Hematopoietic multipotent progenitor cell (in vitro differentiated cells): ENCODE results near the gene ZCCHC8. TPM values are rescaled to one million over a fixed set of nuclear protein-coding genes. Genes with fewer than 3 reads are reported as not detected.
A peak's percentile ranks its signal among the peaks of the same experiment; 100 is the strongest.
"Not testable (repeated sequence)": the region's sequence is repeated elsewhere in the genome, so short reads cannot be mapped to it uniquely, and the experiment has no call there.

Experiments
- DNase-seq, 3 donors: peaks; one replicate each; pipeline ENCODE4 v3.0.0-alpha.2; 2011 to 2015; ENCODE audit warnings: low read depth in 2 of 3, low spot score in 2 of 3
- total RNA-seq: library from RNA; depleted of rRNA; stranded (reverse); fragments of >200 nt; gene quantifications from one replicate; pipeline ENCODE4 v1.2.3, GENCODE V29; 2012

ZCCHC8 gene
- total RNA-seq, 1 donor, result 16.4 TPM

GRCh38 chr12:122513028-122513427 lies 12.3 kb upstream of the ZCCHC8 start:
- not testable (repeated sequence) for DNase-seq

DNA sequence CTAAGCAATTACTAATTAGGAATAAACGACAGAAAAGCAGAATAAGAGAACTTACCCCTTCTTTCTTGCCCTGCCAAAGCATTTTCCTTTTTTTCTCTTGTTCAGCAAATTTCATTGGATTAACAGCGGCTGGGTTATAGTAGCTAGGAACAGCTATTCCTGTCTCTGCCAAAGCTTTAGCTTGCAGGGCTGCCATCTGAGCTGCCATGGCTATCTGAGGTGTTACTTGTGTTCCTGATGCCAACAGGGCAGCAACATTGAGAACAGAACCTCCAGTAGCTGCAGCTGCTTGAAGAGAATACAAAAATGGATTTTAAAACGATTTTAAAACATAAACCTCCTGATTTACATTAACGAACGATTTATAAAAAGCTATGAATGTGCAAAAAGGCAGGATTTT lies 7.4 kb upstream of the ZCCHC8 start:
- no peak for DNase-seq

GRCh38 chr12:122506393-122506938 lies 5.7 kb upstream of the ZCCHC8 start:
- DNase-seq, result no peak

GRCh38 chr12:122505419-122506051 lies 4.8 kb upstream of the ZCCHC8 start:
- no peak for DNase-seq

- no peak for DNase-seq
Measured at GRCh38 chr12:122503783-122504590, 3.3 kb upstream of the ZCCHC8 start.

- DNase-seq, result no peak
Measured at GRCh38 chr12:122503147-122503751, 2.5 kb upstream of the ZCCHC8 start.

DNA sequence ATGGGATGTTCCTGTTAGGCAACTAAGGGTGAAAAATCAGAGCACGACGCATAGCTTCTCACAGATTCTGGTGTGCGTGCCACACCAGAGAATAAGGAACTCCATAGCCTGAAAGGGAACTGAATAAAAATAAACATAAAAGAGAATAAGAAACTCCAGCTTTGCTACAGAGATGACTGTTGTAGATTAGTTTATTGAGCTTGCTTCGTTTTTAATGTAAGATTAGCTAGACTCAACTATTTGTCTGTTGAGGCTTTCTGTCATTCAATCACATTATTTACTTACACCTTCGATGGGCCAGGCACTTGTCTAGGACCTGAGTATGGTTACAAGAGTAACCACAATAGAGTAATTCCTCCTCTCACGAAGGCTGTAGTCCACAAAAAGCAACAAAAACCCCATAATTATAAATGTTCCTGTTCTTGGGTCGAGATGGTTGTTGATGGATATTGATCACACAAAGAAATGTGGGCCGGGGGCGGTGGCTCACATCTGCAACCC lies 807 bp upstream of the ZCCHC8 start:
- DNase-seq, result no peak

DNA sequence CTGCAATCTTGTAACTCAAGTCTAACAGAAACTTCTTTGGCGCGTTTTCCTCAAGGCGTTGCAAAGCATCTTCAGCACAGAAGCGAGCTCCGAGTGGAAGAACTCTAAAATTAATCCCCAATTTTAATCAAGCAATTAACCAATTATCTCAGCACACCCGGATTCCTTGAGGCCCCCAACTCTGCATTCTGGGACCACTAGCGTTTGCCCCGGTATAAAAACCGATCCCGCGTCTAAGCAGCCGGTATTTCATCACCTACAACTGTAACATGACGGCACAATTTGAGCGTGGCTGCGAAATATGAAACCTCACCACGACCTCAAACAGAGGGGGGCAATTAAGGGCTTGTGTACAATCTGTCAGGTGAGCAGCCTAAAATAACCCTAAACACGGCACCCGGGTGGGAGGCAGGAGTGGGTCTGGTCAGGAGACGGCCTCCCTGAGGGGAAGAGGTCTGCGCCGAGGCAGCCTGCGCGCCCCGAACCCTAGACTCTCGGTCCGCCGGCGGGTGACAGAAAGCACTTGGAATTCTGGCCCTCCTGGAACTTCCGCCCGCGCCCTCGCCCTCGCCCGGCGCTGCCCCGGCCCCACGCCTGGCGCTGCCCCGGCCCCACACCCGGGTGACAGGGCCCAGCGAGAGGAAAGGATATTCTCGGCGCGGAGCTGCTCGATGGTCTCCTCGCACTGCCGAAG lies 594 bp downstream of the ZCCHC8 start:
- peak; percentile 23 to 67 (median 53) for DNase-seq

DNA sequence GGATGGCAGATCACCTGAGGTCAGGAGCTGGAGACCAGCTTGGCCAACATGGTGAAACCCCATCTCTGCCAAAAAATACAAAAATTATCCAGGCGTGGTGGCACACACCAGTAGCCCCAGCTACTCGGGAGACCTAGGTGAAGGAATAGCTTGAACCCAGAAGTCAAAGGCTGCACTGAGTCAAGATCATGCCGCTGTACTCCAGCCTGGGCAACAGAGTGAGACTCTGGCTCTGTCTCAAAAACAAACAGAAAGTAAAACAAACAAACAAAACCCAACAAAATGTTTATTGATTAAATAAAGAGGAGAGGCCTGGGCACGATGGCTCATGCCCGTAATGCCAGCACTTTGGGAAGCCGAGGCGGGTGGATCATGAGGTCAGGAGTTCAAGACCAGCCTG lies 5.5 kb downstream of the ZCCHC8 start:
- DNase-seq, result no peak

DNA sequence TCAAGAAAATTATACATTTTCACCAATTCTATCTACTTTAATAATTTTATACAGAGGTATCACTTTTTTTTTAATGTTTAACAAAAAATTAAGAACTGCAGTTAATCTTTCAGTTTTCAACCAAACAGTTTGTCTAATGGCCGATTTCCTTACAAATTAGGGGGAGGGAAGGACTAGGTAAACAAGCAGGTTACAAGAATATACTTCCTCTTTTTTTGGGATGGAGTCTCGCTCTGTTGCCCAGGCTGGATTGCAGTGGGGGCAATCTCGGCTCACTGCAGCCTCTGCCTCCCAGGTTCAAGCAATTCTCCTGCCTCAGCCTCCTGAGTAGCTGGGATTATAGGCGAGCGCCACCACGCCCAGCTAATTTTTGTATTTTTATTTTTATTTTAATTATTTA lies 7.5 kb downstream of the ZCCHC8 start:
- peak in 1 of 3 donors; percentile 26 for DNase-seq

DNA sequence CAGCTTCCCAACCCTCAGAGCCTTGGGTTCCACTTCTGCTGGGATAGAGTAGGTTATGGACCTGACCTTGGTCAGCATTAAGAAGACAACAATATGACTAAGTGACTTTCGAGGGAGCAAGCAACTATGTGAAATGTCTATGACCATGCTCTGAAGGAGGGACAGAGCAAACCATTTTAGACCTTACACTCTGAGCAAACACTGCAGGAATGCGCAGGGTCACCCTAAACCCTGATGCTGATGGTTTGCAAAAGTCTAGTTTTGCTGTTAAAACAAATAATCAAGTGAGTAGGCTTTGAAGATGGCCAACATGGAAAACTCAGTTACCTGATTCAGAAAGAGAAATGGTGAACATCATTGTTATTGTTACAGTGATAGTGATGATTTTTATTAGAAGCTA lies 8.7 kb downstream of the ZCCHC8 start:
- DNase-seq, result no peak

DNA sequence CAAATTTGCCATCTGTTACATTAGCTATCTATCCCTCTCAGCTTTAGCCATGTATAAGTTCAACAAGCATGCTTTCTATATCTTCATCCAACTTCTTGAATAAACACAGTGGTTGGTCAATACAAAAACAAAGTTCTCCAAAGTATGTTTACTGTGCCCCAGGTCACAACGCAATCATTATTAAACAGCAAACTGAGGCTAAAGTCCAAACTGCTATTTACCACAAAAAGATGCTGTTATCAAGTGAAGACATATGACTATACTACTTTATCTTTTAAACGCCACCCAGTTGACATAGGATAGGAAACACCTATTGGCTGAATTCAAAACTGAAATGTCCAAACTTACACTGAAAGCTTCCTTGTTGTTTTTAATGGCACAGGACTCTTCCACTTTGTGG lies 11.7 kb downstream of the ZCCHC8 start:
- no peak for DNase-seq

GRCh38 chr12:122487807-122488206 lies 12.9 kb downstream of the ZCCHC8 start:
- DNase-seq, result not testable (repeated sequence)

DNA sequence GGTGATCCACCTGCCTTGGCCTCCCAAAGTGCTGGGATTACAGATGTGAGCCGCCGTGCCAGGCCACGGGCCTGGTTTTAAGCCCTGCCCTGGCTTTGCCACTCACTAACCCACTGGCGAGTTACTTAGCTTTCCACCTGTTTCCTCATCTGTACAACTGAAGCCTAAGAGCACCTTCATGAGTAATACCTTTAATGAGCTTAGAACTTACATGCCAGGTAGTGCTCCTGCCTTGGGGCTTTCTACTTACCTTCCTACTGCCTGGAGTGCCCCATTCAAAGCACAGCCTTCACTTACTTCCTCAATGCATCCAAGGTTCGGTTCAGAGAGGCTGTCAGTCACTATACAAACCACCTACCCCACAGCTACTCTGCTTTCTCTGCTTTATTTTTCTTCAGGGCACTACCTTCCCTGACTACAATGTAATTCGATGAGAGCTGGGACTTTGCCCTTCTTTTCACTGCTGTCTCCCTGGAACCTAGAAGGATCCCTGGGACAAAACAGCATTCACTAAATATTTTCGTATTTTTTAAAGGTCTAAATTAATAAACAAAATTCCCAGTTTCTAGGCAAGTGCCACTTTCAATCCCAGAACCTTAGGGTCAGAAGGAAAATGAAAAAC lies 13.8 kb downstream of the ZCCHC8 start:
- DNase-seq, result no peak

DNA sequence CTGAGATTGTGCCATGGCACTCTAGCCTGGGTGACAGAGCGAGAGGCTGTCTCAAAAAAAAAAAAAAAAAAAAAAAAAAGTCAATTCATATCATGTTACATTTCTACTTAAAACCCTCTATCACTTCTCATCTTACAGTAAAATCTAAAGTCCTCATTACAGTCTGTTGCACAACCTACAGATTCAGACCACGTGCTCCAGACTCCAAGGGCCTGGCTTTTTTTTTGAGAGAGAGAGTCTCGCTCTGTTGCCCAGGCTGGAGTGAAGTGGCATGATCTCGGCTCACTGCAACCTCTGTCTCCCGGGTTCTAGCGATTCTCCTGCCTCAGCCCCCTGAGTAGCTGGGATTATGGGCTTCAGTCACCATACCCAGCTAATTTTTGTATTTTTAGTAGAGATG lies 14.4 kb downstream of the ZCCHC8 start:
- DNase-seq, result not testable (repeated sequence)

DNA sequence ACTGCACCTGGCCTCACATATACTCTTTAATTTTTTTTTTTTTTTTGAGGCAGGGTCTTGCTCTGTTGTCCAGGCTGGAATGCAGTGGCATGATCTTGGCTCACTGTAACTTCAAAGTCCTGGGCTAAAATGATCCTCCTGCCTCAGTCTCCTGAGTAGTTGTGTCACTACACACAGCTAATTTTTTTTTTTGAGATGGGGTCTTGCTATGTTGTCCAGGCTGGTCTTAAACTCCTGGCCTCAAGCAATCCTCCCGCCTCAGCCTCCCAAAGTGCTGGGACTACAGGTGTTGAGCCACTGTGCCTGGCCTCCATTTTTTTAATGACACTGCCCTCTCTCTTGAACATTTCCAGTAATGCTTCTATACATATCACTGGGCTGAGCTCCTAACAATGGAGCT lies 16.3 kb downstream of the ZCCHC8 start:
- DNase-seq, result not testable (repeated sequence)

DNA sequence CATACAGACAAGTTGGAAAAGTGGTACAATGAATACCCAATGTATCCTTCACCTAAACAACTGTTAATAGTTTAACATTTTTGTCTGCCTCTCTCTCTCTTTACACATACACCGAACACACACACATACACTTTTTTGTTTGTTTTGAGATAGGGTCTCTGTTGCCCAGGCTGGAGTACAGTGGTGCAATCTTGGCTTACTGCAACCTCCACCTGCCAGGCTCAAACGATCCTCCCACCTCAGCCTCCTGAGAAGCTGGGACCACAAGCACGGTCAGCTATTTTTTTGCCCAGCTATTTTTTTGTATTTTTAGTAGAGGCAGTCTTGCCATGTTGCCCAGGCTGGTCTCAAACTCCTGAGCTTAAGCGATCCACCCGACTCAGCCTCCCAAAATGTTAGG lies 16.8 kb downstream of the ZCCHC8 start:
- no peak for DNase-seq

GRCh38 chr12:122481861-122482260 lies 18.9 kb downstream of the ZCCHC8 start:
- DNase-seq, result no peak

- no peak for DNase-seq
Measured at GRCh38 chr12:122480753-122481152, 20.0 kb downstream of the ZCCHC8 start.

GRCh38 chr12:122474324-122474716 lies 26.4 kb downstream of the ZCCHC8 start:
- DNase-seq, result no peak
